NCI-H345 treated with DMSO at 0.1 percent for 48 hours (cell line): Measurements from ENCODE around the gene OTUB2.

Source experiments
- DNase-seq: peaks from one replicate; lab custom pipeline; 2025; ENCODE audit not compliant: unreplicated experiment; lab: John Stamatoyannopoulos, UW

OTUB2 gene

DNA sequence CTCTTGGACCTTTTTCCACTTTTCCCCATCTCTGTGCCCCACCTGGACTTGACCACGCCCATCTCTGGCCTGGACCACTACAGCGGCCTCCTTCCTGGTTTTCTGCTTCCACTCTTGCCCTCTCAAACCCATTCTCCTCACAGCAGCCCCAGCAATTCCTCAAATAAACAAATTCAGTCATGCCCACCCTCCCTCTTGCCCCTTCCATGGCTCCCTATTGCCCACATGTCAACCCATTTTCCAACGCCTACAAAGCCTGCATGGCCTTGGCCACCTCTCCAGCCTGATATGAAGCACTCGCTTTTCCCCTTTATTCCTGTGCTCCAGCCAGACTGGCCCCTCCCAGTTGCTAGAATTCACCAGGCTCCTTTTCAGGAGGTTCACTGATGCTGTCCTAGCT lies 5.9 kb upstream of the OTUB2 start:
- DNase-seq = no peak

- no peak for DNase-seq
Measured at GRCh38 chr14:94021001-94021400, 5.1 kb upstream of the OTUB2 start.

- no peak for DNase-seq
Measured at GRCh38 chr14:94021416-94022157, 4.6 kb upstream of the OTUB2 start.

- DNase-seq = no peak
Measured at GRCh38 chr14:94022532-94023411, 3.4 kb upstream of the OTUB2 start.

DNA sequence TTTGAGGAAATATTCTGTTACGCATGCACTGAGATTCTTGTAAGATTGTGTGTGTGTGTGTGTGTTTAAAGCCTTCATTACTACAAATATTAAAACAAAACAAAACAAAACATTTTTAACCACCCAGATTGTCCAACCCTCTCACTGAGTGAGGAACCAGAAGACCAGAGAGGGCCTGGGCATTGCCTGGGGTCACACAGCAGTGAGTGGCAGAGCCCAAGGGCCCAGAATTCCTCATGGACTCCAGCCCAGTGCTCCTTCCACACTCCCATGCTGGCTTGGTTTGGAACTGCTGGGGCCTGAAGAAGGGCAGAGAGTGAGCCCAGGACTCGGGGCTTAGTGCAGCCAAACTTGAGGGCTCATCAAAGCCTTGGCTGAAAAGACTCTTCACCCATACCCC lies 1.6 kb upstream of the OTUB2 start:
- no peak for DNase-seq

DNA sequence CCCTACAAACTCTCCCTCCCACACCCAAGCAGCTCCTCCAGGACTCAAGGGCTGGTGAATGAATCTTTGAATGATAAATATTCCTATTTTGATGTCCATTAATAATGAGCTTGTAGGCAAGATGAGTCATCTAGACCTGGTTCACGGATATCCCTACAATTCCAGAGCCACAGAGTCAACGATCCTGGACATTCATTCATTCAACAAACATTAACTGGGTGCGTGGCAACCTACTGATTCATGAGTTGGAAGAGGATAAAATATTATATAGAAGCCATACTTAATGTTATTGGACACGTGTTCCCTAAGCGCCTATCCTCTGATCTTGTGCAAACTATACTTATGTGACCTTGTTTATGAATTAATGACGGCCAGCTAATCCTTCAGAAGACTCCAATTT lies 420 bp upstream of the OTUB2 start:
- DNase-seq = no peak

- no peak for DNase-seq
Measured at GRCh38 chr14:94026889-94027469, 839 bp downstream of the OTUB2 start.

DNA sequence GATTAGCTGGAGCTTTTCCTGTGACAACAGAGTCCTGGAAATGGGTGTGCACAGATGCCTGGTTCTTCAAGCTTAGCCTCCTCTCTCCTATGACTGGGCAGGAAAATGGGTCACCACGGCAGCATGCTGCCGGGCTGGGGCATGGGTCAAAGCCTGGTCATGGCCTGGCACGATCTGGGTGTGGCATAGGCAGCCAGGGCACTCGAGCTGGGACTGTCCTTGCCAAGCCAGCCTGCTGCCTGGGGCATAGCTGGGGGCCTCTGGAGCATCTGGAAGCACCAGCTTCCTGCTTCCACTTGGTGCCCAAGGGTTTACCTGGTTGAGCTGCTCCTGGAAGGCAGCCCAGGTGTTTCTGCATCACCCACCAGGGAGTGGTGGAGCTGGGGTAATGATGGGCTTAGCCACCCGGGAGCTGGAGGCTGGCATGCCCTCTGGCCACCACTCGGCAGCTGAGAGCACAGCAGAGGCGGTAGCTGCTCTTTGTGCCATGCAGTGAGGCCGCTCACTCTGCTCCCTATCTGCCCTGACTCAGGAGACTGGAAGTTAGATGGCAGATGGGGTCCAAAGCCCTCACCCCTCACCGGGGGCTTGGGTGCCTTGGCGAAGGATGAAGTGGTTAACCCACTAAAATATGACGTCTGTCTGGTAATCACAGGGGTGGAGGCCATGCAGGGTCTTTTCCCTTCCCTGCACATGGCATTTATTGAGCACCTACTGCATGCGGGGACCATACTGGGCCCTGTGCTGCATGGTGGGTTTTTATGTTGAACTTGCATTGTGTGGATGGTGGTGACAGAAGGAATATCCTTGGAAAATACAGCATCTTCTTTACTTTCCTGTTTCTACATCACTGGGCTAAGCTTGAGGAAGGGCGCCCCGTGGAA lies 1.7 kb downstream of the OTUB2 start:
- no peak for DNase-seq

DNA sequence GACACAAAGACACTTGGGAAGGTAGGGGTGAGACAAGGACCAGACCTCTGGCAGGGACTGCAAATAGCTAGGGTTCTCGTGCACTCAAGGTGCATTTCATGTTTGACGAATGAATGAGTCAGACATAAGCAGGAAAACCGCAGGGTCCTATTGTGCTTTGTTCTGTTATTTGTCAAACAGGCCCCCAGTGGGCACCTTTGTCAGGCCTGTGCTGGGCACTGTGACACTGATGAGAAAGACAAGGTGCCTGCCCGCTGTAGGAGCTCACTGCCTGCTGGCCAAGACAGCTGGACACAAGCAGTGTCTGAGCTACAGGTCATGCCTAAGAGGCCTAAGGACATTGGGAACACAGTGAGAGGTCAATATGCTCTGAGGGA lies 2.3 kb downstream of the OTUB2 start:
- peak; percentile 5 for DNase-seq

- no peak for DNase-seq
Measured at GRCh38 chr14:94029265-94029664, 3.1 kb downstream of the OTUB2 start.

DNA sequence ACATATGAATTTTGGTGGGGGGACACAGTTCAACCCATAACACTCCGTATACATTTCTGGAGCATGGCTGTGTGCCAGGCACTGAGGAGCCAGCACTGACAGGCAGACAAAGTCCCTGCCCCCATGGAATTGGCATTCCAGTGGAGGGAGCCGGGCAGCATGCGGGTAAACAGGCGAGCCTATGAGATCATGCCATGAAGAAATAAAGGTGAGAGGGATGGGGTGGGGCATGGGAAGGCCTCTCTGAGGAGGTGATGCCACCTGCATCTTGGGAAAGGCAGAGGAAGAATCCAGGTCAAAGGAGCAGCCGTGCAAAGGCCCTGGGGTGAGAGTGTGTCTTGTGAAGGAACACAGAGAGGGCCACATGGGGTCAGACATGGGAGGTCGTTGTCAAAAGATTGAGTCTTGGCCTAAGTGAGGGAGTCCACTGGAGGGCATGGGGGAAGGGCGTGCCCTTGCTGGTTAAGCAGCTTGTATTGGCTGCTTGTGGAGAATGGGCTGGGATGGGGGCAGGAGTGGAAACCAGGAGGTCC lies 3.6 kb downstream of the OTUB2 start:
- no peak for DNase-seq

- DNase-seq = no peak
Measured at GRCh38 chr14:94030571-94030970, 4.4 kb downstream of the OTUB2 start.

DNA sequence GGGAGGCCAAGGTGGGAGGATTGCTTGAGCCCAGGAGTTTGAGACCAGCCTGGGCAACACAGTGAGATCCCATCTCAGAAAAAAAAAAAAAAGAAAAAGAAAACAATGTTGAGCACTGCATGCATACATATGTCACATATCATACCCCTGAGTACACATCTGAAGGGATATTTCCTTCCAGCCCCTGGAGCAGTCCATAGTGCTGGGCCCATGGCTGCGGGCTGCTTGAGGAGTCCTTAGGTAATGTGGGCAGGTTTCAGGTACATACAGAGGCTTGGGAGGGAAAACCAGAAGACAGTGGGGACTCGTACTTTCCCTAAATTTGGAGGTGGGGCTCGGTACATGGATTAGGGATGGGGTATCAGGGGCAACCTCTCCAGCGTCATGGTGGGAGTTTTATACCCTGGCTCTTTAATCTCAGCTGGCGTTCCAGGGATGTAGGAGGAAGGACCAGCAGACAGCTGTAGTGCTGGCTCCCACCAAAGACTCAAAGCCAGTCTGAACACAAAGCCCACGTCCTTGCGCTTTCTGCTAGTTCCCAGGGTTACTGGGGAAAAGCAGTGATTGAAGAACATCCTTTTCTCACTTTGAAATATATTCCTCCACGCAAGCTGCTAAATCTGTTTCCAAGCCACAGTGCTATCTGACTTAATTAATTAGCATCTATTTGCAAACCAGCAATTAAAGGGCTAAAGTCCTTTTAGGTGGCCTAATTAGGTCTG lies 5.2 kb downstream of the OTUB2 start:
- no peak for DNase-seq

DNA sequence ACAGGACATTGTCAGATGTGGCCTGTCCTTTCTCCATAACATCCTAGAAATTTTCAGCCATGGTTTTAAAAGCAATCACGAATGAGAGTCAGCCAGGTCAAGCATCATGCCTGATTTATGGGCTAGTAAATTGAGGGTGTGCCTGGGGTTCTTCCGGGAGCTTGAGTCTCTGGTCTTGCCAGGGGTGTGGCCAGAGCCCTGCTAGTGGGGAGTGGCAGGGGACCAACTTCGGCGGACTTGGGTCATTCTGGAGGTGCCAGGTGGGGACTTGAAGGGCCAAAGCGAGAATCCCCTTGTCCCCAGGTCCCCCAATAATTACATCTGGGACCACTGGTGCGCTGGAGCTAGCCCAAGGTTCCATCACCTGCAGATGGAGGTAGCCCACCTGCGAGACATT lies 5.7 kb downstream of the OTUB2 start:
- DNase-seq = no peak

GRCh38 chr14:94034886-94035285 lies 8.7 kb downstream of the OTUB2 start:
- DNase-seq = no peak

DNA sequence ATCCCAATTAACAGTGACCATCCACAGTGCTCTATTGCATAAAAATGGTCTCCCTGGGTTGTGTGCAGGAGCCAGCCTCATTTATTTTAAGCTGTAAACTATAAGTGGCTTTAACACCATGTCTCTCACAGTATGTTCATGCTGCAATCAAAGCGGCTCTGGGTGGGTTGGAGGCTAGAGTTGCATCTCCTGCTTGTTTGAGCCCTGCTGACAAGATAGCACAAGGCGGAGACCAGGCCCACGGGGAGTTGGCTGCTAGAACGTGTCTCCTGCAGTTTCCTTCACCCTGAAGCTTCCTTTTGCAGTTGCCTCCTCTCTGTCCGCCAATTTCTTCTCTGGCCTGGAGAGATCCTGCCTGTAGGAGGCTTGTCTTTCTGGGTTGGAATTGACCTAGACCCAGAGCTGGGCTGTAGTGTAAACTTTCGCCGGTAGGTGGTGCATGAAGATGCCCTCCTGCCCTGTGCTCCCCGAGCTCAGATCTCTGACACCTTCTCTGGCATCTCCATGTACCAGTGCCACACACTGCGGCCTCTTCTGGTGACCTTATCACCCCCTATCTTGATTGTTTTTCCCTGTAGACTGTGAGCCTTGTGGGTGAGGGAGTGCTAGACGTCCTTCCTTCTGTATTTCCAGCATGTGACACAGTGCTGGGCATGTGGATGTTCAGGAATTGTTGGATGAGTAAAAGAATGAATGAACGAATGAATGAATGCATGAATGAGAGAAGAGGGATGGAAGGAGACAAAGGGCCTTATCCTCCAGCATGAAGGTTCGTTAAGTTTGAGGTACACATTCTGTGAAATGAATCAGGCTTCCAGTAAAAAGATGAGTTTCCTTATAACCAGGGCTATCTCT lies 10.4 kb downstream of the OTUB2 start:
- DNase-seq = peak; percentile 28

DNA sequence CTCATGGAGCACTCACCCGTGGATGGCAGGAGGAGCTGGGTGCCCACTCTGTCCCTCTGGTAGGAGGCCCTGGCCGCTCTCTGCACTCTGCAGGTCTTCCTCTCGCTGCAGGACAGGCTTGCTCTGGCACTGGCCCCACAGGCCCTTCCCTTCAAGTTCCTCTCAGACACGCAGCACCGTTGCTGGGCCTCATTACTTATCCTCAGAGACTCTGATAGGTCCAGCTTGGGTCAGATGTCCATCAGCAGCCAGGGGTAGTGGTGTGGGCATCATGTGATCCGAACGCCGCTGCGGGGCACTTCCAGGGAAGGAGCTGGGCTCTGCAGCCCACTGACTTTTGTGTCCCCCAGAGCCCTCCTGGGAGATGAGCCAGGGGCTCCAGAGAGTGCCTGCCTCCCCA lies 11.8 kb downstream of the OTUB2 start:
- no peak for DNase-seq

DNA sequence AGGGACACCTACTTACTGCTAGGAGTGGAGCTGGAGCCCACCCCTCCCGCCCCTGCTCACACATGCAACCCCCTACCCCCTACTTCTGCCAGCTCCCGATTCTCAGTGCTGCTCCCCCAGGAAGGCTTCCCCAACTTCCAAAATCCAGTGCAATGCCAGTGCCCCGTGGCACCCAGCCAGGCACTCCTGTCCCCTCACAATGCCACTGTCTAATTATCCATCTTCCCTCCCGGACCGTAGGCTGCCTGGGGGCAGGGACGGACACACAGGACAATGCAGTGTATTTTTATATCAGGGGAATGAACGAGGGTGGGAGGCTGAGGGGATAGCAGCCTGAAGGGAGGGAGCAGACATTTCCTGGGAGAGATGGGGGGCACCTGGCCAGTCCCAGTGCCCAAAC lies 12.4 kb downstream of the OTUB2 start:
- DNase-seq = no peak

DNA sequence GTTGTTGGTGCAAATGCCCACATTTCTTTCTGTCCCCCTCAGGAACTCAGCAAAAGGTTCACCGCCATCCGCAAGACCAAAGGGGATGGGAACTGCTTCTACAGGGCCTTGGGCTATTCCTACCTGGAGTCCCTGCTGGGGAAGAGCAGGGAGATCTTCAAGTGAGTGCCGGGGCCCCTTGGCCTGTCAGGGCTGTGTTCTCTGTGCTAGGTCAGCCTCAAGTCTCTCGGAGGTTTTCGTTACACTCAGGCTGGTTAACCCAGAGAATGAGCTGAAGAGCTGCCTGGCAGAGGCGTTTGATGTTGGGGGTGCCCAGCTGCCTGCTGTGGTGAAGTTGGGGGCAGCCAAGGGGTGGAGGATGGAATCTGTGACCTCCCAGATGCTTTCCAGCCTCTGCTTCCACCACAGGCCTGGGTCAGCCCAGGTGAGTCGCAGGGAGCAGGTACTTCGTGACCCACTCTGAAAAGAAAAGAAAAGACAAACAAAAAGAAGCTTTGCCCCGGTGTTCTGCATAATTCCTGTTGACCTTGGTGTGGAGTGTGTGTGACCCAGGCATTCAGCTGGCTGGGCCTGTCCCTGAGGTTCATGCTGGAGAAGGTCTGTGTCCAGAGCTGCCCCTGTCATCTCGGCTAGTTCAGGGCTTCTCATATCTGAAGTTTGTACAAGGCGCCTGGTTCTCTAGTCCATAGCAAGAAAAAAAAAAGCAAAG lies 12.9 kb downstream of the OTUB2 start:
- no peak for DNase-seq
